ENCODE results near the gene SSH3.

The SSH3 gene

GRCh38 chr11:67282155-67282875 lies 21.0 kb upstream of the SSH3 start:
- no peak for TF ChIP-seq CTCF (IDR thresholded peaks at IDR 0.05; ENCODE audit: low read length, missing control alignments)
- no peak overlapping the region for H3K4me3 ChIP-seq (replicated peaks; ENCODE audit: low read depth, low read length)
- DNase-seq (ENCODE audit: low read depth): no peak

GRCh38 chr11:67282876-67283371 lies 20.4 kb upstream of the SSH3 start:
- TF ChIP-seq CTCF (IDR thresholded peaks at IDR 0.05; ENCODE audit: low read length, missing control alignments): no peak
- no peak overlapping the region for H3K4me3 ChIP-seq (replicated peaks; ENCODE audit: low read depth, low read length)
- no peak for DNase-seq (ENCODE audit: low read depth)

- no peak for TF ChIP-seq CTCF (IDR thresholded peaks at IDR 0.05; ENCODE audit: low read length, missing control alignments)
- no peak overlapping the region for H3K4me3 ChIP-seq (replicated peaks; ENCODE audit: low read depth, low read length)
Measured at GRCh38 chr11:67283481-67283963, 19.8 kb upstream of the SSH3 start.

GRCh38 chr11:67284811-67285540 lies 18.4 kb upstream of the SSH3 start:
- no peak overlapping the region for H3K4me3 ChIP-seq (replicated peaks; ENCODE audit: low read depth, low read length)
- DNase-seq (ENCODE audit: low read depth): no peak
- no peak for TF ChIP-seq CTCF (IDR thresholded peaks at IDR 0.05; ENCODE audit: low read length, missing control alignments)

More at GRCh38 chr11:67283481-67283963, 19.8 kb upstream of the SSH3 start:
- DNase-seq (ENCODE audit: low read depth): no peak

- H3K4me3 ChIP-seq (replicated peaks; ENCODE audit: low read depth, low read length): no peak overlapping the region
- no peak for TF ChIP-seq CTCF (IDR thresholded peaks at IDR 0.05; ENCODE audit: low read length, missing control alignments)
- DNase-seq (ENCODE audit: low read depth): no peak
Measured at GRCh38 chr11:67285541-67286498, 17.5 kb upstream of the SSH3 start.

- DNase-seq (ENCODE audit: low read depth): no peak
- no peak overlapping the region for H3K4me3 ChIP-seq (replicated peaks; ENCODE audit: low read depth, low read length)
Measured at GRCh38 chr11:67286621-67287333, 16.6 kb upstream of the SSH3 start.

More at GRCh38 chr11:67286621-67287333, 16.6 kb upstream of the SSH3 start:
- TF ChIP-seq CTCF (IDR thresholded peaks at IDR 0.05; ENCODE audit: low read length, missing control alignments): no peak

All from fibroblast of pulmonary artery (primary cell).